Panc1 (cell line): ENCODE measurements around the gene ARHGAP6. TPM values are rescaled to one million over a fixed set of nuclear protein-coding genes. Genes with fewer than 3 reads are reported as not detected.

ENCODE experiments used
- ATAC-seq: fragments of 200-7000 bp; cut with Tn5 transposase; 2 replicates; pipeline ENCODE4 v1.9.1; 2020; ENCODE audit warnings: mild to moderate bottlenecking, moderate library complexity
- BruUV-seq: library from RNA; stranded (reverse); fragments of 400-500 nt; replicated peaks from 2 replicates; lab custom pipeline; 2021; lab: Mats Ljungman, UMichigan
- CTCF ChIA-PET: fragments of 300-600 bp; sonication (Branson Sonifier 250); formaldehyde crosslinking; loops from one replicate; lab custom pipeline; 2022; ENCODE audit warnings: antibody characterized with exemption; lab: Charles Lee
- POLR2A ChIA-PET: fragments of 300-600 bp; sonication (Branson Sonifier 250); formaldehyde crosslinking; loops from one replicate; lab custom pipeline; 2022; ENCODE audit warnings: antibody characterized with exemption; lab: Charles Lee
- DNase-seq: peaks from one replicate; pipeline ENCODE4 v3.0.0-alpha.2; 2010; ENCODE audit warnings: low read depth, low spot score
- H3K27ac ChIP-seq: 2 replicates; pipeline ENCODE4 v1.5.1; 2011; ENCODE audit warnings: mild to moderate bottlenecking, low read length, inconsistent platforms
- H3K27me3 ChIP-seq: fragments of 200-500 bp; sonication (Bioruptor generic); 2 replicates; pipeline ENCODE4 v1.6.0; 2014; ENCODE audit warnings: low read length, inconsistent platforms; ENCODE audit not compliant: control insufficient read depth, insufficient read depth
- H3K36me3 ChIP-seq: fragments of 200-500 bp; sonication (Bioruptor generic); 2 replicates; pipeline ENCODE4 v1.5.1; 2014; ENCODE audit warnings: inconsistent platforms, mild to moderate bottlenecking, low read length, moderate library complexity; ENCODE audit not compliant: control insufficient read depth, insufficient read depth
- H3K4me1 ChIP-seq: 2 replicates; pipeline ENCODE4 v1.5.1; 2011; ENCODE audit warnings: inconsistent platforms, mild to moderate bottlenecking, low read length, moderate library complexity; ENCODE audit not compliant: control insufficient read depth, insufficient read depth
- H3K4me3 ChIP-seq, 2 experiments: 2 replicates each; pipeline ENCODE4 v1.5.1; 2011 to 2012; ENCODE audit warnings: low read depth in 2 of 2, low read length in 2 of 2, mild to moderate bottlenecking in 2 of 2, inconsistent platforms in 1 of 2, moderate library complexity in 1 of 2
- H3K9me3 ChIP-seq: fragments of 200-500 bp; sonication (Bioruptor generic); 2 replicates; pipeline ENCODE4 v1.5.1; 2014; ENCODE audit warnings: low read depth, mild to moderate bottlenecking, inconsistent platforms, low read length, moderate library complexity; ENCODE audit not compliant: control insufficient read depth, insufficient read depth
- POLR2AphosphoS5 ChIP-seq: IDR thresholded peaks from 2 replicates; pipeline ENCODE4 v1.6.1; 2012; ENCODE audit warnings: mild to moderate bottlenecking, low read depth, low read length, moderate library complexity
- SIN3A ChIP-seq: IDR thresholded peaks from 2 replicates; pipeline ENCODE4 v1.6.1; 2012; ENCODE audit warnings: low read depth, mild to moderate bottlenecking, low read length, moderate library complexity, borderline replicate concordance; ENCODE audit not compliant: insufficient read depth
- TCF7L2 ChIP-seq: IDR thresholded peaks from 2 replicates; pipeline ENCODE4 v1.6.1; 2011; ENCODE audit warnings: mild to moderate bottlenecking, low read depth, low read length, inconsistent platforms
- in situ Hi-C: cut with HindIII; loops from 2 replicates; pipeline ENCODE4 v1.10.0; 2016; ENCODE audit warnings: low sequenced_read_pairs, low pct_unique_long_range_greater_than_20kb
- intact Hi-C: fragments of 100-400 bp; cut with micrococcal nuclease; formaldehyde crosslinking; loops from one replicate; pipeline ENCODE4 v1.10.0; 2022; ENCODE audit not compliant: unreplicated experiment
- total RNA-seq: library from RNA; stranded (reverse); gene quantifications from one replicate; pipeline ENCODE4 v1.2.1, GENCODE V29; 2021; ENCODE audit not compliant: unreplicated experiment
- TF ChIP-seq, protein P1 (sequence below): fragments of 450-650 bp; IDR thresholded peaks from 2 replicates; pipeline ENCODE4 v1.5.1; 2017; ENCODE audit warnings: mild to moderate bottlenecking
- TF ChIP-seq, protein P2 (sequence below), 2 experiments: IDR thresholded peaks; 2 replicates each; pipeline ENCODE4 v1.6.1; 2011 to 2012; ENCODE audit warnings: low read depth in 2 of 2, control low read depth in 1 of 2, low read length in 1 of 2, mild to moderate bottlenecking in 1 of 2, moderate library complexity in 1 of 2; ENCODE audit not compliant: insufficient read depth in 1 of 2

ARHGAP6 gene
- total RNA-seq, 1 experiment from 2014 or later, result 0.13 TPM

DNA sequence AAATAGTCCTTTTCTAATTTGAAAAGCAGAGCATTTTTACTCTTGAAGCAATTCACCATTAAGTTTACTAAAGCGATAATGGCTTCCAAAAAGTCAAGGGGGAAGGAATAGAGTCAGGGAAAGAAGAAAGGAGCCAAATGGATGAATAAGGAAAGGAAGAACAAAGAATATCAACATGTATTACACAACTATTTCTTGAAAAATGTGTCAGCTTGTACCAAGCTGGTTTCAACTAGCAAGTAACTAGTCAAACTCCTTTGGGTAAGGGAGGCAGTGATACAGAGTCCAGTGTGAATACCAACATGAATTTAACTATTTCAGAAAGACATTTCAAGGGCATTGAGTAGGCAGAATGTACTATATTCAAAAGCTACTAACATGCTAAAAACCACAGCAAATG lies 112.1 kb downstream of the ARHGAP6 start:
- no peaks in the 10 kb centered on the region for H3K4me1 ChIP-seq
- ATAC-seq (no peak), DNase-seq (no peak)
- intact Hi-C loops (no loop called here), in situ Hi-C loops (no loop called here)
- no peaks in the 10 kb centered on the region for H3K27me3 ChIP-seq
- TF ChIP-seq, protein P1, sequence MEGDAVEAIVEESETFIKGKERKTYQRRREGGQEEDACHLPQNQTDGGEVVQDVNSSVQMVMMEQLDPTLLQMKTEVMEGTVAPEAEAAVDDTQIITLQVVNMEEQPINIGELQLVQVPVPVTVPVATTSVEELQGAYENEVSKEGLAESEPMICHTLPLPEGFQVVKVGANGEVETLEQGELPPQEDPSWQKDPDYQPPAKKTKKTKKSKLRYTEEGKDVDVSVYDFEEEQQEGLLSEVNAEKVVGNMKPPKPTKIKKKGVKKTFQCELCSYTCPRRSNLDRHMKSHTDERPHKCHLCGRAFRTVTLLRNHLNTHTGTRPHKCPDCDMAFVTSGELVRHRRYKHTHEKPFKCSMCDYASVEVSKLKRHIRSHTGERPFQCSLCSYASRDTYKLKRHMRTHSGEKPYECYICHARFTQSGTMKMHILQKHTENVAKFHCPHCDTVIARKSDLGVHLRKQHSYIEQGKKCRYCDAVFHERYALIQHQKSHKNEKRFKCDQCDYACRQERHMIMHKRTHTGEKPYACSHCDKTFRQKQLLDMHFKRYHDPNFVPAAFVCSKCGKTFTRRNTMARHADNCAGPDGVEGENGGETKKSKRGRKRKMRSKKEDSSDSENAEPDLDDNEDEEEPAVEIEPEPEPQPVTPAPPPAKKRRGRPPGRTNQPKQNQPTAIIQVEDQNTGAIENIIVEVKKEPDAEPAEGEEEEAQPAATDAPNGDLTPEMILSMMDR, result no peak
- TF ChIP-seq, protein P2, sequence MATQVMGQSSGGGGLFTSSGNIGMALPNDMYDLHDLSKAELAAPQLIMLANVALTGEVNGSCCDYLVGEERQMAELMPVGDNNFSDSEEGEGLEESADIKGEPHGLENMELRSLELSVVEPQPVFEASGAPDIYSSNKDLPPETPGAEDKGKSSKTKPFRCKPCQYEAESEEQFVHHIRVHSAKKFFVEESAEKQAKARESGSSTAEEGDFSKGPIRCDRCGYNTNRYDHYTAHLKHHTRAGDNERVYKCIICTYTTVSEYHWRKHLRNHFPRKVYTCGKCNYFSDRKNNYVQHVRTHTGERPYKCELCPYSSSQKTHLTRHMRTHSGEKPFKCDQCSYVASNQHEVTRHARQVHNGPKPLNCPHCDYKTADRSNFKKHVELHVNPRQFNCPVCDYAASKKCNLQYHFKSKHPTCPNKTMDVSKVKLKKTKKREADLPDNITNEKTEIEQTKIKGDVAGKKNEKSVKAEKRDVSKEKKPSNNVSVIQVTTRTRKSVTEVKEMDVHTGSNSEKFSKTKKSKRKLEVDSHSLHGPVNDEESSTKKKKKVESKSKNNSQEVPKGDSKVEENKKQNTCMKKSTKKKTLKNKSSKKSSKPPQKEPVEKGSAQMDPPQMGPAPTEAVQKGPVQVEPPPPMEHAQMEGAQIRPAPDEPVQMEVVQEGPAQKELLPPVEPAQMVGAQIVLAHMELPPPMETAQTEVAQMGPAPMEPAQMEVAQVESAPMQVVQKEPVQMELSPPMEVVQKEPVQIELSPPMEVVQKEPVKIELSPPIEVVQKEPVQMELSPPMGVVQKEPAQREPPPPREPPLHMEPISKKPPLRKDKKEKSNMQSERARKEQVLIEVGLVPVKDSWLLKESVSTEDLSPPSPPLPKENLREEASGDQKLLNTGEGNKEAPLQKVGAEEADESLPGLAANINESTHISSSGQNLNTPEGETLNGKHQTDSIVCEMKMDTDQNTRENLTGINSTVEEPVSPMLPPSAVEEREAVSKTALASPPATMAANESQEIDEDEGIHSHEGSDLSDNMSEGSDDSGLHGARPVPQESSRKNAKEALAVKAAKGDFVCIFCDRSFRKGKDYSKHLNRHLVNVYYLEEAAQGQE (IDR thresholded peaks at IDR 0.05; ENCODE audit: insufficient read depth in 1 of 2, low read depth in 2 of 2, low read length in 1 of 2), result no peak
- no peak for TF ChIP-seq SIN3A
- no peak for TF ChIP-seq TCF7L2
- TF ChIP-seq POLR2AphosphoS5, result no peak
- H3K4me3 ChIP-seq, result no peak overlapping the region
- H3K36me3 ChIP-seq, result no peaks in the 10 kb centered on the region
- H3K27ac ChIP-seq, result no peak overlapping the region
- H3K9me3 ChIP-seq, result no peaks in the 10 kb centered on the region
- CTCF ChIA-PET, result no interaction called here
- BruUV-seq, result no TSS peak
- POLR2A ChIA-PET, result no interaction called here

DNA sequence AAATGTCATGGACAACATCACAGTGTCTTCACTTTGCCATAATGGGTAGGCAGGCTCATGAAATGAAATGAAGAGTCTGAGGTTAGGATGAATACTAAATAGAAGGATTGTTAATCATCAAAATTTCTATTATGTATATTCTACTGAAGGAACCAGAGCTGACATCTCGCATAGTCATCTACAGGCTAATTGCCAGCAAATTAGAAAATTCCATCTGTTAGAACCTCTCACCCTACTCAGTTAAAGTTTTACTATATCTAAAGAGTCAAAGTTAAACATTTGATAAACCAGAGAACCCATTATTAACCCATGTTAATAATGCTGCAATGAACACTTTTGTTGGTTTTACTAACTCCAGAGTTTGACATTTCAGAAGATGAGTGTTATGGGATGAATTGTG lies 114.6 kb downstream of the ARHGAP6 start:
- ChIA-PET CTCF (no interaction called here), POLR2A (no interaction called here)
- intact Hi-C loops (no loop called here), in situ Hi-C loops (no loop called here)
- Histone ChIP-seq H3K27ac (no peak overlapping the region), H3K36me3 (no peaks in the 10 kb centered on the region), H3K4me3 (no peak overlapping the region), H3K27me3 (no peaks in the 10 kb centered on the region), H3K4me1 (no peaks in the 10 kb centered on the region), H3K9me3 (no peaks in the 10 kb centered on the region)
- DNase-seq (no peak), ATAC-seq (no peak)
- TF ChIP-seq TCF7L2 (no peak), POLR2AphosphoS5 (no peak), SIN3A (no peak)
- TF ChIP-seq, protein P1, result no peak
- TF ChIP-seq, protein P2 (IDR thresholded peaks at IDR 0.05; ENCODE audit: insufficient read depth in 1 of 2, low read depth in 2 of 2, low read length in 1 of 2), result no peak
- no TSS peak for BruUV-seq
